GM18511 (cell line): ENCODE data around the gene SF3A2.

Experiments
- ATAC-seq: cut with Tn5 transposase; IDR thresholded peaks from one replicate; pipeline ENCODE4 v1.9.1; 2021; ENCODE audit warnings: mild to moderate bottlenecking, moderate library complexity; ENCODE audit not compliant: unreplicated experiment

SF3A2 gene

GRCh38 chr19:2226051-2226839 is 10.4 kb upstream of the SF3A2 start:
- no peak for ATAC-seq

GRCh38 chr19:2226840-2227360 is 9.7 kb upstream of the SF3A2 start:
- ATAC-seq, result no peak

GRCh38 chr19:2227415-2228156 is 9.0 kb upstream of the SF3A2 start:
- no peak for ATAC-seq

GRCh38 chr19:2228157-2229030 is 8.2 kb upstream of the SF3A2 start:
- no peak for ATAC-seq

- no peak for ATAC-seq
Observed at GRCh38 chr19:2229103-2230032, 7.3 kb upstream of the SF3A2 start.

- no peak for ATAC-seq
Observed at GRCh38 chr19:2230033-2230531, 6.5 kb upstream of the SF3A2 start.

GRCh38 chr19:2230807-2231533 is 5.7 kb upstream of the SF3A2 start:
- ATAC-seq, result no peak

GRCh38 chr19:2231621-2232221 is 4.9 kb upstream of the SF3A2 start:
- ATAC-seq, result no peak

GRCh38 chr19:2232286-2233151 is 4.1 kb upstream of the SF3A2 start:
- no peak for ATAC-seq

- ATAC-seq, result no peak
Observed at GRCh38 chr19:2233601-2234280, 2.9 kb upstream of the SF3A2 start.

GRCh38 chr19:2234996-2235380 is 1.6 kb upstream of the SF3A2 start:
- no peak for ATAC-seq

GRCh38 chr19:2235381-2236063 is 1.1 kb upstream of the SF3A2 start:
- ATAC-seq, result peak; percentile 6

GRCh38 chr19:2236064-2236313 is 635 bp upstream of the SF3A2 start:
- no peak for ATAC-seq

GRCh38 chr19:2237051-2237868 is 636 bp downstream of the SF3A2 start:
- ATAC-seq, result no peak

- ATAC-seq, result no peak
Observed at GRCh38 chr19:2237869-2238153, 1.2 kb downstream of the SF3A2 start.

GRCh38 chr19:2239173-2239572 is 2.5 kb downstream of the SF3A2 start:
- ATAC-seq, result no peak
